HL-60 (cell line): ENCODE measurements around the gene JMJD7.

Experiments used
- DNase-seq, 2 experiments: peaks; one replicate each; pipeline ENCODE4 v3.0.0-alpha.2; 2010 to 2020; ENCODE audit warnings: low read depth in 1 of 2, low spot score in 1 of 2
- H3K27ac ChIP-seq: fragments of 250-450 bp; sonication (Bioruptor Pico); replicated peaks from 2 replicates; pipeline ENCODE4 v1.5.1; 2020; ENCODE audit warnings: mild to moderate bottlenecking, moderate library complexity
- H3K27me3 ChIP-seq: fragments of 250-450 bp; sonication (Bioruptor Pico); 2 replicates; pipeline ENCODE4 v1.5.1; 2021; ENCODE audit warnings: mild to moderate bottlenecking, moderate library complexity; ENCODE audit not compliant: insufficient read depth, poor library complexity, severe bottlenecking
- H3K4me3 ChIP-seq: replicated peaks from 2 replicates; pipeline ENCODE4 v1.5.1; 2011; ENCODE audit warnings: mild to moderate bottlenecking, control low read depth, low read length; ENCODE audit not compliant: insufficient read depth
- CTCF ChIP-seq: IDR thresholded peaks from one replicate; pipeline ENCODE4 v1.5.1; 2011; ENCODE audit warnings: low read length, control low read depth, inconsistent platforms; ENCODE audit not compliant: insufficient read depth
- GABPA ChIP-seq: IDR thresholded peaks from 2 replicates; pipeline ENCODE4 v1.6.1; 2012; ENCODE audit warnings: low read depth
- POLR2AphosphoS5 ChIP-seq: IDR thresholded peaks from 2 replicates; pipeline ENCODE4 v1.6.1; 2012; ENCODE audit warnings: low read depth
- REST ChIP-seq: IDR thresholded peaks from 2 replicates; pipeline ENCODE4 v1.6.1; 2012; ENCODE audit warnings: low read depth; ENCODE audit not compliant: insufficient replicate concordance
- SPI1 ChIP-seq: IDR thresholded peaks from 2 replicates; pipeline ENCODE4 v1.6.1; 2012; ENCODE audit warnings: low read depth, mild to moderate bottlenecking, borderline replicate concordance

JMJD7 gene

GRCh38 chr15:41790756-41791546 is 36.9 kb upstream of the JMJD7 start:
- TF ChIP-seq GABPA (no peak), POLR2AphosphoS5 (no peak), SPI1 (no peak)
- H3K27ac ChIP-seq, result no peak overlapping the region
- H3K27me3 ChIP-seq, result no peaks in the 10 kb centered on the region
- DNase-seq, result no peak
- H3K4me3 ChIP-seq, result no peak overlapping the region

DNA sequence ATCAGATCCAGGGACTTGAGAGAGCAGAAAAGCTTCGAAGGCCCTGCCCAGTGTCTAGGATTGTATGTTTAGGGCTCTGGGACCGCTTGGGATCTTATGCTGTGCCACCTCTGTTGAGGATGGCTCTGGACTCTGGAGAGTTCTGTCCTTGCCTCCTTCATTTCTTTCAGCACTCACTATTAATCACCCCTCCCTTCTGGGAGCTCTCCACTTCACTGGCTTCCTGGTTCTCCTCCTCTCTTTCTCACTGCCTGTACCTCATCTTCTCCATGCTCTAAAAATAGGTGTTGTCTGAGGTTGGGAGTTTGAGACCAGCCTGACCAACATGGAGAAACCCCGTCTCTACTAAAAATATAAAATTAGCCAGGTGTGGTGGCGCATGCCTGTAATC is 36.4 kb upstream of the JMJD7 start:
- DNase-seq, result no peak
- TF ChIP-seq REST (no peak), GABPA (no peak), CTCF (no peak), SPI1 (no peak), POLR2AphosphoS5 (no peak)
- Histone ChIP-seq H3K4me3 (no peak overlapping the region), H3K27ac (no peak overlapping the region), H3K27me3 (no peaks in the 10 kb centered on the region)

DNA sequence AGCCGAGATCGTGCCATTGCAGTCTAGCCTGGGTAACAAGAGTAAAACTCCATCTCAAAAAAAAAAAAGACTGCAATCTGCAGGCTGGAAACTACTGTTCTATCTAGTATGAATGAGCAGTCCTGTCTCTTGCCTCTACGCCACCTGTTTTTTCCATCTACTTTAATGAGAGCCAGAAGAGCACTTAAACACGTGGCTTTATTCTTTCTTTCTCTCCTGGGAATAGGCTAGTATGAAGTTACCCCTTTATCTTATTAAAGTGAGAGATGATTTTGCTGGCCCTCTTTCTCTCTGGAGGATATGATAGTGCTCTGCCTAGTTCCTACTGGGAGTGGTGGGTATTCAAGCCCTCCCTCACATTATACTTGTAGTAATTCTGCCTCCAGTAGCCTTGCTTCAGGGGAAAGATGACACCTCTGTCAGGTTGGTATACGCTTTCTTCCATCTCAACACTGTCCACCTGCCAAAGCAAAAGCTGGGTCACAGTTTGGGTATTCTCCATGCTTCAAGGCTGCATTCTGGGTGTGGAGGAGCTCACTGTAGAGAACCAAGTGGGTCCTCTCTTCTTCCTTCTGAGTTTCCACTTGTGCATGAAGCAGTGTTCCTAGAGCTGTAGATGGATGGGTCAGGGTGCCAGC is 35.8 kb upstream of the JMJD7 start:
- TF ChIP-seq SPI1, result no peak
- TF ChIP-seq POLR2AphosphoS5, result no peak
- no peak for TF ChIP-seq GABPA
- TF ChIP-seq REST, result no peak
- TF ChIP-seq CTCF, result no peak
- Histone ChIP-seq H3K27me3 (no peaks in the 10 kb centered on the region), H3K27ac (no peak overlapping the region), H3K4me3 (no peak overlapping the region)
- no peak for DNase-seq

DNA sequence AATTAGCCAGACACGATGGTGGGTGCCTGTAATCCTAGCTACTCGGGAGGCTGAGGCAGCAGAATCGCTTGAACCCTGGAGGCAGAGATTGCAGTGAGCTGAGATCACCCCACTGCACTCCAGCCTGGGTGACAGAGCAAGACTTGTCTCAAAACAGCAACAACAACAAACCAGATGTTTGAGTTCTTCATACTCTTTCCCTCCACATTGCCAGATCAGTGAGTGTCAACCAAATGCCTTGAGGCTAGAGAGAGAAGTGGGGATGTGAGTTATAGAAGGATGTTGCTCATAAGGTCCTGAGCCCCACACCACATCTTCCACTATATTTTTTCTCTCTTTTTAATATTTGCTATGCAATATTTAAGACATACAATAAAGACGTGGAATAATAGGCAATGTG is 33.8 kb upstream of the JMJD7 start:
- no peak for DNase-seq
- H3K4me3 ChIP-seq, result no peak overlapping the region
- no peak for TF ChIP-seq POLR2AphosphoS5

More for the DNA sequence above, 33.8 kb upstream of the JMJD7 start:
- no peaks in the 10 kb centered on the region for H3K27me3 ChIP-seq
- no peak overlapping the region for H3K27ac ChIP-seq
